Loucy (cell line): ENCODE measurements around the gene SLAMF6.
A peak's percentile ranks its signal among the peaks of the same experiment; 100 is the strongest.

ENCODE experiments used
- H2AFZ ChIP-seq: fragments of 200-600 bp; sonication (generic); 2 replicates; pipeline ENCODE4 v1.6.0; 2016; ENCODE audit warnings: antibody characterized with exemption, mild to moderate bottlenecking, low read length, moderate library complexity
- H3F3A ChIP-seq: fragments of 200-600 bp; 2 replicates; pipeline ENCODE4 v1.6.0; 2016; ENCODE audit warnings: antibody characterized with exemption, low read depth, mild to moderate bottlenecking
- H3K27me3 ChIP-seq: fragments of 200-600 bp; sonication (generic); 2 replicates; pipeline ENCODE4 v1.6.1; 2014; ENCODE audit warnings: low read length, mild to moderate bottlenecking; ENCODE audit not compliant: insufficient read depth, poor library complexity, severe bottlenecking
- H3K36me3 ChIP-seq: fragments of 200-600 bp; sonication (generic); 2 replicates; pipeline ENCODE4 v1.6.1; 2016; ENCODE audit warnings: low read length; ENCODE audit not compliant: insufficient read depth
- H3K4me1 ChIP-seq: fragments of 200-600 bp; sonication (generic); 2 replicates; pipeline ENCODE4 v1.5.1; 2014; ENCODE audit warnings: low read length, mild to moderate bottlenecking; ENCODE audit not compliant: insufficient read depth, poor library complexity, severe bottlenecking
- H3K4me2 ChIP-seq: fragments of 200-600 bp; sonication (generic); 2 replicates; pipeline ENCODE4 v1.6.0; 2014; ENCODE audit warnings: antibody characterized with exemption, low read length, low read depth, mild to moderate bottlenecking; ENCODE audit not compliant: poor library complexity, severe bottlenecking
- H3K4me3 ChIP-seq: fragments of 200-600 bp; sonication (generic); 2 replicates; pipeline ENCODE4 v1.5.1; 2014; ENCODE audit warnings: low read length, mild to moderate bottlenecking, mixed read lengths; ENCODE audit not compliant: poor library complexity, severe bottlenecking
- H3K79me2 ChIP-seq: fragments of 200-600 bp; sonication (generic); 2 replicates; pipeline ENCODE4 v1.6.1; 2014; ENCODE audit warnings: low read length; ENCODE audit not compliant: insufficient read depth
- H3K9ac ChIP-seq: fragments of 200-600 bp; sonication (generic); 2 replicates; pipeline ENCODE4 v1.6.0; 2014; ENCODE audit warnings: mild to moderate bottlenecking, low read depth, low read length, moderate library complexity; ENCODE audit not compliant: poor library complexity, severe bottlenecking
- H3K9me2 ChIP-seq: fragments of 200-600 bp; sonication (generic); replicated peaks from 2 replicates; pipeline ENCODE4 v1.6.1; 2016; ENCODE audit warnings: low read depth, low read length, mixed read lengths
- H3K9me3 ChIP-seq: fragments of 200-600 bp; sonication (generic); 2 replicates; pipeline ENCODE4 v1.6.1; 2014; ENCODE audit warnings: mild to moderate bottlenecking, antibody characterized with exemption, low read length, low read depth; ENCODE audit not compliant: insufficient read depth
- H4K20me1 ChIP-seq: fragments of 200-600 bp; sonication (generic); 2 replicates; pipeline ENCODE4 v1.6.0; 2014; ENCODE audit warnings: antibody characterized with exemption, low read length, mild to moderate bottlenecking; ENCODE audit not compliant: insufficient read depth, poor library complexity, severe bottlenecking
- EZH2phosphoT487 ChIP-seq: fragments of 200-600 bp; IDR thresholded peaks from 2 replicates; pipeline ENCODE4 v1.6.1; 2018; ENCODE audit warnings: antibody characterized with exemption, mild to moderate bottlenecking, moderate library complexity, borderline replicate concordance
- TF ChIP-seq, protein P1 (sequence below): fragments of 200-600 bp; sonication (generic); conservative IDR thresholded peaks from 2 replicates; pipeline ENCODE4 v1.5.1; 2014; ENCODE audit warnings: mild to moderate bottlenecking, antibody characterized with exemption, low read length

SLAMF6 gene

DNA sequence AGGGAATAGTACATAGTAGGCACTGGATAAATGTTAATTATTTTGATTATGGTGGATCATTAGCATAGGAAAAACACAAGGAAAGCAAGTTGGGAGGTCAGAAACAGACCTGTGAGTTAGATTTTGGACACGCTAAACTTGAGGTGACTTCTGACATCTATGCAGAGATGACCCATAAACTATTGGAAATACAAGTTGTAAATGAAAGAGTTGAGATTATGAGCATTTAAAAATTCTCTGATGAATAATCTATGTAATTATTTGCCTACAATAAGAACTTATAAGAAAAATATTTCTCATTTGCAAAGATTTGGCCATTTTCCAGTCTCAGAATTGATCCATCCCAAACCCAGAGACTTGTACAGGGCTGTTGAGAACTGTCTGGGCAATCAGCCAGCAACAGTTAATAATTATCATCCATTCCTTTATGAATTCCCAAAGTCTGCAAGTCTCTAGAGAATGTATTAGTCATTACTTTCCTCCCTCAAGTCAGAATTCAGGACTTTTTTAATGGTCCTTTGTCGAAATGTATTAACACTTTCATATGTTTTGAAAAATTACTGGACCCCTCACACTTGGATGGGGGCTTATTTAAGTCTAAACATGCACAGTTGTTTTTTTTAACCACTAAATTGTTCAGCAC, 19.4 kb upstream of the SLAMF6 start:
- Histone ChIP-seq H3K79me2 (no peaks in the 10 kb centered on the region), H3K27me3 (no peaks in the 10 kb centered on the region), H3K9ac (no peak overlapping the region), H3F3A (peaks cover 26% of the 10 kb centered on the region), H3K4me1 (peaks cover 56% of the 10 kb centered on the region), H2AFZ (no peak overlapping the region), H3K9me3 (no peaks in the 10 kb centered on the region), H3K4me2 (no peak overlapping the region), H3K4me3 (no peak overlapping the region), H3K36me3 (no peaks in the 10 kb centered on the region; the same call in 1 of the 2 replicates), H4K20me1 (no peaks in the 10 kb centered on the region), H3K9me2 (no peaks in the 10 kb centered on the region)
- TF ChIP-seq, protein P1, sequence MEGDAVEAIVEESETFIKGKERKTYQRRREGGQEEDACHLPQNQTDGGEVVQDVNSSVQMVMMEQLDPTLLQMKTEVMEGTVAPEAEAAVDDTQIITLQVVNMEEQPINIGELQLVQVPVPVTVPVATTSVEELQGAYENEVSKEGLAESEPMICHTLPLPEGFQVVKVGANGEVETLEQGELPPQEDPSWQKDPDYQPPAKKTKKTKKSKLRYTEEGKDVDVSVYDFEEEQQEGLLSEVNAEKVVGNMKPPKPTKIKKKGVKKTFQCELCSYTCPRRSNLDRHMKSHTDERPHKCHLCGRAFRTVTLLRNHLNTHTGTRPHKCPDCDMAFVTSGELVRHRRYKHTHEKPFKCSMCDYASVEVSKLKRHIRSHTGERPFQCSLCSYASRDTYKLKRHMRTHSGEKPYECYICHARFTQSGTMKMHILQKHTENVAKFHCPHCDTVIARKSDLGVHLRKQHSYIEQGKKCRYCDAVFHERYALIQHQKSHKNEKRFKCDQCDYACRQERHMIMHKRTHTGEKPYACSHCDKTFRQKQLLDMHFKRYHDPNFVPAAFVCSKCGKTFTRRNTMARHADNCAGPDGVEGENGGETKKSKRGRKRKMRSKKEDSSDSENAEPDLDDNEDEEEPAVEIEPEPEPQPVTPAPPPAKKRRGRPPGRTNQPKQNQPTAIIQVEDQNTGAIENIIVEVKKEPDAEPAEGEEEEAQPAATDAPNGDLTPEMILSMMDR = no peak
- no peak for TF ChIP-seq EZH2phosphoT487

DNA sequence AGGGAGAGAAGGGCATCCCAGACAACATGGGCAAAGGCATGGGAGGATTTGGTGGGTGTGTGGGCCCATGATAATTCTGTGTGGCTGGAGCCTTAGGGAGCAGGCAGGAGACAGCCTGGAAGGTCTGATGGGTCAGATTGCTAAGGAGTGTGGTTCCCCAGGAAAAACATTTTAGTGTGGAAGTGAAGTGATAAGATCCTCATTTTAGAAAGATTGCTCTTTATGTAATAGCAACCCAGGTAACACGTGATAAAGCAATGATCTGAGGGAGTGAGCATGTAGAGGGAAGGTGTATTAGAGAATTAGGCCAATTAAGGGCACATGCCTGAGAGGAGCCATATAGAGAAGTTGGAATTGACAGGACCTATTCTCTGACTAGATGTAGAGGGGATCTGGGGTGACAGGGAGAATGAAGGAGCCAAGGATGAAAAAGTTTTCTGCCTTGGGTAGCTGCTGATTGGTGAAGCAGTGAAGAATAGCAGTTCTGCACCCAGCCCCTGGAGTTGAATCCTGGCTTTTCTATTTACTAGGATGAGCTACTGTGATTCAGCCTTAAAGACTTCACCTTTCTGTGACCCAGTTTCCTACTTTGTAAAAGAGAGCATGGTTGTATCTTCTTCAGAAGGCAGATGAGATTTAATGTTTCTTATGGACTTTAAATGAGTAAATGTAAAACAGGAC, 18.7 kb upstream of the SLAMF6 start:
- H3K4me2 ChIP-seq = peak overlapping the region; percentile 73

DNA sequence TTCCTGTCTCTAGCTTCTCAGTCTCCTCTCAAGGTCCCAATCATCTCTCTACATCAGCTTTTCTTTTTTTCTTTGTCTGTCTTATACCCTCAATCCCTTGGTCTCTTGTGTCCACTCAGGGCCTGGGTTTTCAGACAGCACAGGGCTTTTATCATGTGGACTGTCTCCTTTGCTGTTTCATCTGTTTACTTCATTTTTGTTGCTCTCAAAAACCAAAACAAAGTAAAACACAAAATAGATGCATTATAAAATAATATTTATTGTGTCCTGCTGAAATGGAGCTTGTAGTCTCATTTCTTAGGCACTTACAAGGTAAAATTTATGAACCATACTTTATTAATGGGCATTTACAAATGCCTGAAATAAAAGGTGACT, 17.8 kb upstream of the SLAMF6 start:
- Histone ChIP-seq H3K36me3 (no peaks in the 10 kb centered on the region), H3K4me2 (peak overlapping the region; percentile 73), H3K79me2 (no peaks in the 10 kb centered on the region), H3K9me2 (no peaks in the 10 kb centered on the region), H3K4me1 (peaks cover 56% of the 10 kb centered on the region), H3K4me3 (peak overlapping the region; percentile 49), H3F3A (peaks cover 26% of the 10 kb centered on the region), H4K20me1 (no peaks in the 10 kb centered on the region), H3K9ac (peak overlapping the region; percentile 68), H3K27me3 (no peaks in the 10 kb centered on the region), H2AFZ (no peak overlapping the region), H3K9me3 (peaks cover 1% of the 10 kb centered on the region; the same call in 1 of the 2 replicates)
- no peak for TF ChIP-seq EZH2phosphoT487
- TF ChIP-seq, protein P1 = no peak

More for the DNA sequence above, 18.7 kb upstream of the SLAMF6 start:
- Histone ChIP-seq H2AFZ (no peak overlapping the region), H3F3A (peaks cover 26% of the 10 kb centered on the region), H3K36me3 (no peaks in the 10 kb centered on the region; the same call in 1 of the 2 replicates), H3K4me1 (peaks cover 56% of the 10 kb centered on the region), H3K79me2 (no peaks in the 10 kb centered on the region), H4K20me1 (no peaks in the 10 kb centered on the region), H3K4me3 (no peak overlapping the region), H3K9me2 (no peaks in the 10 kb centered on the region), H3K27me3 (no peaks in the 10 kb centered on the region), H3K9me3 (no peaks in the 10 kb centered on the region), H3K9ac (peak overlapping the region; percentile 68)
- no peak for TF ChIP-seq EZH2phosphoT487
- TF ChIP-seq, protein P1 = no peak
